T1000 (cell line): ENCODE results near the gene NPEPPS.
"Not testable (repeated sequence)": the region's sequence is repeated elsewhere in the genome, so short reads cannot be mapped to it uniquely, and the experiment has no call there.

Experiments
- DNase-seq: peaks from one replicate; lab custom pipeline; 2025; ENCODE audit warnings: mixed read lengths; lab: John Stamatoyannopoulos, UW

The NPEPPS gene

DNA sequence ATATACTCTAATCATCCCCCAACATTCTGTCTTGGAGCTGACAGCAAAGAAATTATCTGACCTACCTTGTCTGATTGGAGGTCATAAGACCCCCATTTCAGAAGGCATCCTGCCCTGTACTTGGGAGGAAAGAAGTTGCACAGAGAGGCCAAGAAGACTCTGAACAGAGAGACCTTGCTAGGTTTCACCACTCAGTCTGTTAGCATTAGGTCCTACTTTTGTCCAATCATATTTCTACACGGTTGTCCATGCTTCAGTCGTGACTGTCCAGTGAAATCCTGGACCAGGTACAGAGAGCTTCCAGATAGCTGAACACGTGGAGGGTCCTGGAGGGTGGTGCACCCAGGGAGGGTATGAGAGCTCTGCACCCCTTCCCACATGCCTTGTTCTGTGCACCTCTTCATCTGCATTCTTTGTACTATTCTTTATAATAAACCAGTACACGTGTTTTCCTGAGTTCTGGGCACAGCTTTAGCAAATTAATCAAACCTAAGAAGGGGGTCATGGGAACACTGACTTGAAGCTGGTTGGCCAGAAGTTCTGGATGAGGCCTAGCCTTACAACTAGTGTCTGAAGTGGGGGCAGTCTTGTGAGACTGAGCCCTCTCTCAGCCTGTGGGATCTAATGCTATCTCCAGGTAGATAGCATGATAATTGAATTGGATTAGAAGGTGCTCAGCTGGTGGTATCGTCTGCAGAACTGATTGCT is 30.9 kb downstream of the NPEPPS start:
- not testable (repeated sequence) for DNase-seq

- not testable (repeated sequence) for DNase-seq
Measured at GRCh38 chr17:47562406-47562705, 31.4 kb downstream of the NPEPPS start.

- DNase-seq: not testable (repeated sequence)
Measured at GRCh38 chr17:47567261-47567660, 36.4 kb downstream of the NPEPPS start.

DNA sequence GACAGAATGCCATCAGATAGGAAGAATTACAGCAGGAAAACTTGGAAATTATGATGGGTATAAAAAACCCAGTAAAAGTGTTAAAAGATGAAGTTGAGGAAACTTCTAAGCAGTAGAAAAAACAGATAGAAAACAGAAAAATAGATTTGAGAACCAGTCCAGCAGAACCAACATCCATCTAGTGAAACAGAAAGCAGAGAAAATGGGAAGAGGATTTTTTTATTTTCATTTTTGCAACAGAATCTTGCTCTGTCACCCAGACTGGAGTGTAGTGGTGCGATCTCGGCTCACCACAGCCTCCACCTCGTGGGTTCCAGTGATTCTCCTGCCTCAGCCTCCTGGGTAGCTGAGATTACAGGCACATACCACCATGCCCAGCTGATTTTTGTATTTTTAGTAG is 41.7 kb downstream of the NPEPPS start:
- DNase-seq: not testable (repeated sequence)

GRCh38 chr17:47582416-47582815 is 51.5 kb downstream of the NPEPPS start:
- DNase-seq: not testable (repeated sequence)

DNA sequence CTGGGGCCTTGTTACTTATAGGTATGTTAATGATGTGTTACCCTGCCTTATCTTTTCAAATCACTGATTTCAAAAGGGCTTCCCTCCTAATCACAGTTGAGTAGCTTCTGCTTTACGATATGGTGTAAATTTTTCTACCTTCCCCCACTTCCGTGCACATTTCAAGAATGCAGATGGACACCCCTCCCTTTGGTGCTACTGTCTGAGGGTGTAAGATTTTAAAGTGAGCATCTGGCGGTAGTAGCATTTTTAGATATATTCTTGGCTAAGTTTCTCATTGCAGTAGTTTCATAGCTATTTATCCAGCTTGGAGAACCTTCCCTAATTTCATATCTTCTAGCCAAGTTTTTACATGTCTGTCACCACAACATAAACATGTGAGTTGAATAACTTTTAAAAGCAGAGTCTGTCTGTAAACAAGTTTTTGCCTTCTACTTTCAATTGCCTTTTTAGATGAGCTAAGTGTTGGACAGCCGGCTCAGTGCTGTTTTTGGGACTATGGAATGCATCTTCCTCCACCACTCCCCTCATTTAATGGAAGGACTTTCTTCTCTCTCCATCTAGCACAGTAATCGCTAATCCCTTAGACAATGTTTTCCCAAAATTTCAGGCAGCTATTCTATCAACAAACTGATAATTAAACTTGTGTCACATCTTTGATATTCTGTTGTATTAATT is 55.6 kb downstream of the NPEPPS start:
- DNase-seq: not testable (repeated sequence)

- DNase-seq: not testable (repeated sequence)
Measured at GRCh38 chr17:47593522-47593921, 62.6 kb downstream of the NPEPPS start.

- DNase-seq: no peak
Measured at GRCh38 chr17:47603830-47604597, 73.1 kb downstream of the NPEPPS start.

DNA sequence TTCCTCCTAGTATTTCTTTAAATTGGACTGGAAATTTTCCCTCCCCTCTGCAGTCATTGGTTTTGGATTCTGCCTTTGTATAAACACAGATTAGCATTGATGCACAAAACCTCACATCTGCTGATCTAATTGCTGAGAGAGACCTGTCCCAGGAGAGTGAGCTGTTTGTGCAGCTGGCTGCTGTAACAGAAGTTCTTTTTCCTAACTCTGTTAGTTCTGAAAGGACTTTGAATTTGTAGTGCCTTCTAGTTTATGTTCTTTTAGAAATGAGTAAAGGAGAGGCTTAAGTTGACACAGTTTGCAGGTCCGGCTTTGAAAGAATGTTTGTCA is 73.7 kb downstream of the NPEPPS start:
- no peak for DNase-seq

DNA sequence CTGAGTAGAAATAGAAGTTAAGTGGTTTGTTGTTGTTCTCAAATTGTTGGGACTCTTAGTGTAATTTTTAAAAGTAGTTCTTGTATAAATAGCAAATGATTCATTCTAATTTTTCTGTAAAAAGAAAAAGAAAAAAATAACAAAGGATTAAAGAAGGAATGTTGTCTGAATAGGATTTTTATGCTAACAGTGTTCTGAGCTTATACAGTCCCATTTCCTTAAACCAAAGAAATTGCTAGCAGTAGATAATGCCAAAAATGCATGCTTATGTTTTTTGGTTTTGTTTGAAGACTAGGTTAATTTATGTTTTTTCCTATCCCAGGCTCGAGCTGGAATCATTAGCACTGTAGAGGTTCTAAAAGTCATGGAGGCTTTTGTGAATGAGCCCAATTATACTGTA is 74.1 kb downstream of the NPEPPS start:
- DNase-seq: no peak

- DNase-seq: no peak
Measured at GRCh38 chr17:47607481-47607880, 76.6 kb downstream of the NPEPPS start.

DNA sequence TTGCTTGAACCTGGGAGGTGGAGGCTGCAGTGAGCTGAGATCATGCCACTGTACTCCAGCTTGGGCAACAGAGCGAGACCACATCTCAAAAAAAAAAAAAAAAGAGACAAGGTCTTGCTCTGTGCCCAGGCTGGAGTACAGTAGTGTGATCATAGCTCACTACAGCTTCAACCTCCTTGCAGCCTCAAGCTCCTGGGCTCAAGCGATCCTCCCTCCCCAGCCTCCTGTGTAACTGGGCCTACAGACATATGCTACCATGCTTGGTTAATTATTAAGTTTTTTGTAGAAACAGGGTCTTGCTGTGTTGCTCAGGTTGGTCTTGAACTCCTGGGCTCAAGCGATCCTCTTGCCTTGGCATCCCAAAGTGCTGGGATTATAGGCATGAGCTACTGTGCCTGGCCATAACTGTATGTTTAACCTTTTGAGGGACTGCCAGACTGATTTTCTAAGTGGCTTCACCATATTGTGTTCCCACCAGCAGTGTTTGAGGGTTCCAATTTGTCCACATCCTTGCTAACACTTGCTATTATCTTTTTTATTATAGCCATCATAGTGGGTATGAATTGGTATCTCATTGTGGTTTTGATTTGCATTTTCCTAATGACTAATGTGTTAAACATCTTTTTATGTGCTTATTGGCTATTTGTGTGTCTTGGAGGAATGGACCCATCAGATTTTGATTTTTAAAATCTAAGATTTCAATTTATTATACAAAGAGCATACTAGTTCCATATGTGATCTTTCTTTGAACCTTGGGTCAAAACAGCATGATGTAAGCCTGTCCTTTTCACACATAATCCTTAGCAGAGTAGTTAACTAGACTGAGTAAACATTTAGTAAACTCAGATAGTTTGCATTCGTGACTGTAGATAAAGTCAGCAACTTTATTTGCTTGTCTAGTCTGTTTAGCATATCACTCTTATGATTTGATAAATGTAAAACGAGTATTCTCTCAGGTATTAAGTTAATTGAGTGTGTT is 80.8 kb downstream of the NPEPPS start:
- DNase-seq: no peak

DNA sequence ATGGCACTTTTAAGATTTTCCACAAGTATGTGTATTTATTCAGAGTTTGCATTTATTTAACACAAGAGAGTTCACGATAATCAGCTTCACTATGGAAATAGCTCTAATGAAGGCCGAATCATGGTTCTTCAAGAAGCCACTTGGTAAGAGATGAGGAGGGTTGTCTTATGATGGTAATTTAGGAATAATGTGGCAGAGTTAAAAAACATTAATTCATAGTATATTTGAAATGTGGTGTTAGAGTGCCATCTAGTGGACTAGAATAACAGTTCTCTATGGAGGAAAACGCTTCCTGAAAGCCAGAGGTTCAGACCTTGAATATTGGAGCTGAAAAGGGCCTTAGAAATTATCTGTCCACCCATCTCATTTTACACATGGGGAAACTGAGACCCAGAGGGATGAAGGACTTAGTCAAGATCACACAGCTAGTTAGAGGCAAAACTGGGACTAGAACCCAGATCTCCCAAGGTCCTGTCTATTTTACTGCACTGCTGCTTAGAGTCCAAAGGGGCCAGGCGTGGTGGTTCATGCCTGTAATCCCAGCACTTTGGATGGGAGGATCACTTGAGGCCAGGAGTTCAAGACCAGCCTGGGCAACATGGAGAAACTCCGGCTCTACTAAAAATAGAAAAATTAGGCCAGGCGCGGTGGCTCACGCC is 85.0 kb downstream of the NPEPPS start:
- no peak for DNase-seq

GRCh38 chr17:47618410-47618809 is 87.5 kb downstream of the NPEPPS start:
- DNase-seq: no peak

DNA sequence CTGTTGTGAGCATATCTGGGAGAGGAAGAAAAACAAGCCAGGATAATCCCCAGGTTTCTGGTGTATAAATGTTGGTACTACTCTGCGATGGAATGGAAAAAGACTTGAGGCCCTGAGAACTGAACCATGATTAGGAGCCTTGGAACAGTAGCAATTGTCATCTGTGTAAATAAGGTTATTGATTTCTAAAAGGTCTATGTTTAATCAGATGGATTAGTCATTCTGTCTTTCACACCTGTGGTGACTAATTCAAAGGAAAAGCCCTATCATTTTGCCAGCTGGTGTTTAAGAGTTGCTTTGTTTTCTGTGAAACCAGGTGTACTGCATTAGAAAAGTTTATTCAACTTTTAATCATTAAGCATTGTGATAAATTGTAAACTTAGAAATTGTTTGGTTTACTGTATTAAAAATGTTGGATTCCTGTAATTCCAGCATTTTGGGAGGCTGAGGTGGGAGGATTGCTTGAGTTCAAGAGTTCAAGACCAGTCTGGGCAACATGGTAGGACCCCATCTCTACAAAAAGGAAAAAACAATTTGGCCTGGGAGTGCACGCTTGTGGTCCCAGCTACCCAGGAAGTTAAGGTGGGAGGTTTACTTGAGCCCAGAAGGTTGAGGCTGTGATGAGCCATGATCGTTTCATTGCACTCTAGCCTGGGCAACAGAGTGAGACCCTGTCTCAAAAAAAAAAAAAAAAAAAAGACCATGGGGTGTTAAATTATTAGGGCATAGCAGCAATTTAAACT is 89.8 kb downstream of the NPEPPS start:
- DNase-seq: no peak

GRCh38 chr17:47621293-47622179 is 90.6 kb downstream of the NPEPPS start:
- peak; percentile 79 for DNase-seq

DNA sequence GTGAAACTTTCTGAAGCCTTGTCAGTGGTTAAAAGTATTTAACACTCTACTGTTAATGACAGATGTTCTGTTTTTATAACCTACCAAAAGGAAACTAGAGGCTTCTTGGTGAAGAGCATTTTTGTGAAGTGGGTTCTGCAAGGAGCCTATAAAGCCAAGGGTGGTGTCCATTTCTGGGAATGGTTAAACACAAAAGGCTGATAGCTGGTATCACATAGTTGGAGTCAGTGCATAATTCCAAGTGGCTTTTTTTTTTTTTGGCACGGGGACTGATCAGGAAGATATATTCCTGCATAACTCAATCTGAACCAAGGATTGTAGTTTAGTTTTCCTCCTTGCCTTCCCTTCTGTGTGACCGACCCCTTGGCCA is 91.3 kb downstream of the NPEPPS start:
- DNase-seq: no peak

DNA sequence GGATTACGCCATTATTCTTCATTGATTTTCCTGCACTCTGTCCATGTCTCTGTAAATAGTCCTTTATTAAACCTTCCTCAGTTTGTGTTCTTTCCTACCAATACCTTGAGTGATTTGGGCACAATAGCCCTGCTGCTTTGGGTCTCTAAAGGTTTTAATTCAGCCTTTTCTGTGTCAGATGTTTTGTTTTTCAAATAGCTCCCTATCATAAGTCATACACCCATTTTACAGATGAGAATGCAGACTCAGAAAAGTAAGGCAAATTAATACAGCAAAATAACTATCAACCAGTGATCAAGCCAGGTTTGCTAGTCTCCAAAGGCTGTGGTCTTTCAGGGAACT is 93.8 kb downstream of the NPEPPS start:
- no peak for DNase-seq

DNA sequence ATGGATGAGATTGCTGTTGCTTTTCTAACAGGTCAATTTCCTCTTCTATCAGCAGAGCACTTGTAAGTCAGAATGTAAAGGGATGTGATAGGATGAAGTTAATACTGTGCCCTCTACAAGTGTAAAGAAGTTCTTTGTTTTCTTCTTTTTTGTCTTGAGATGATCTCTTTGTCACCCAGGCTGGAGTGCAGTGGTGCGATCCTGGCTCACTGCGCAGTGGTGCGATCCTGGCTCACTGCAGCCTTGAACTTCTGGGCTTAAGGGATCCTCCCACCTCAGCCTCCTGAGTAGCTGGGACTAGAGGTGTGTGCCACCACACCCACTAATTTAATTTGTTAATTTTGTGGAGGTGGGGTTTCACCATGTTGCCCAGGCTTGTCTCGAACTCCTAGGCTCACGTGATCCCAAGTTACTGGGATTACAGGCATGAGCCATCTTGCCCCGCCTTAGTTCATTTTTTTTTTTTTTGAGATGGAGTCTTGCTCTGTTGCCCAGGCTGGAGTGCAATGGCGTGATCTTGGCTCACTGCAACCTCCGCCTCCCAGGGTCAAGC is 97.2 kb downstream of the NPEPPS start:
- no peak for DNase-seq

GRCh38 chr17:47629826-47630225 is 98.9 kb downstream of the NPEPPS start:
- DNase-seq: no peak
